GM21526 (cell line): Measurements from ENCODE around the gene PIK3R5.

Source experiments
- ATAC-seq: cut with Tn5 transposase; IDR thresholded peaks from one replicate; pipeline ENCODE4 v1.9.1; 2021; ENCODE audit warnings: moderate library complexity; ENCODE audit not compliant: unreplicated experiment, low FRiP score

Gene PIK3R5

DNA sequence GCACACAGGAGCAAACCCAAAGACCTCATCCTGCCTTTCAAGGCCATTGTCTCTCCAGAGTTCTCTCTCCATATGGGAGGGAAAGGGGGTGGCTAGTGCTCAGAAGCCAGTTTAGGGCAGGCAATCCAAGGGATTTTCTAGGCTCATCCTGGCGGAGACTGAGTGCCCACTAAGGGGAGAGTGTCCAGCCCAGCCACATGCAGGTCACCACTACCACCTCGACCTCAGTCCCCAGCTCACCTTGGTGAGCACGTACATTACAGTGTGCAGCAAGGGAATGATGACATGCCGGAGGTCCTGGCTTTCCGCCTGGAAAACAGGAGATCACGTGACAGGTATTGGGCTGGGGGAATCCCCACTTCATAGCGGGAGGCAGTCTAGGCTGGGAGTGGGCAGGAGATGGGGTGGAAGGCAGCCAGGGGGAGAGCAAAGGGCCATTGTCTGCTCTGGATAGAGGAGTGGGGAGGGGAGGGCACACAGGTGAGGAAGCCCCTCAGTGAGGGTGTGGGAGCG, 127.9 kb downstream of the PIK3R5 start:
- no peak for ATAC-seq

DNA sequence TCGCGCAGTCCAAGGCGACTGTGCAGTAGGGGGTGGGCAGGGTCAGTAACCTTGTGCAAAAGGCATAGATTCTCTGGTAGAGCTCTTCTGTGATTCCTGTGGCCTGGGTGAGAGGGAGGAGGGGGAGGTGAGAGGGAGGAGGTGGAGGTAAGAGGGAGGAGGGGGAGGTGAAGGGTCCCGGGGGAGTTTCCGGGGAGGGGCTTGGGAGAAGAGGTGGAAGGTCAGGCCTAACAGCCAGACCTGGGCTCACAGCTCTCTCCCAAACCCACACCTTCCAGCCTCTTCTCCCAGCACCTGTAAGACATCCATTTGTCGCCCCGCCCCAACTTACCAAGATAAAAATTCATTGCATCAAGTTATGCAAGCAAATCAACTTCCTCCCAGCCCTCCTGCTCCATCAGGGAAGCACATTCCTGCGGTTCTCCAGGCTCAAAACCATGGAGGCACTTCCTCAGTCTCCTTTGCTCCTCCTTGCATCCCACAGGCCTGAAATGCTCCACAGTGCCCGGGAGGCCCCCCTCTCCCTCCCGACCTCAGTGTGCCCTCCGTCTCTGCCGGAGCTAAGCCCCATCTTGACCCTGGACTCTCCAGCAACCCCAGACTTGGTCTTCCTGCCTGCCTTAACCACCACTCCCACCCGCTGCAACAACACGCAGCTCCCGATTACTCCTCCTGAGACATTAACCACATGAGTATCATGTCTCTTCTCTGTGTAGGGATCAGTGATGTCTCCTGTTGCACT, 128.5 kb downstream of the PIK3R5 start:
- ATAC-seq = no peak

DNA sequence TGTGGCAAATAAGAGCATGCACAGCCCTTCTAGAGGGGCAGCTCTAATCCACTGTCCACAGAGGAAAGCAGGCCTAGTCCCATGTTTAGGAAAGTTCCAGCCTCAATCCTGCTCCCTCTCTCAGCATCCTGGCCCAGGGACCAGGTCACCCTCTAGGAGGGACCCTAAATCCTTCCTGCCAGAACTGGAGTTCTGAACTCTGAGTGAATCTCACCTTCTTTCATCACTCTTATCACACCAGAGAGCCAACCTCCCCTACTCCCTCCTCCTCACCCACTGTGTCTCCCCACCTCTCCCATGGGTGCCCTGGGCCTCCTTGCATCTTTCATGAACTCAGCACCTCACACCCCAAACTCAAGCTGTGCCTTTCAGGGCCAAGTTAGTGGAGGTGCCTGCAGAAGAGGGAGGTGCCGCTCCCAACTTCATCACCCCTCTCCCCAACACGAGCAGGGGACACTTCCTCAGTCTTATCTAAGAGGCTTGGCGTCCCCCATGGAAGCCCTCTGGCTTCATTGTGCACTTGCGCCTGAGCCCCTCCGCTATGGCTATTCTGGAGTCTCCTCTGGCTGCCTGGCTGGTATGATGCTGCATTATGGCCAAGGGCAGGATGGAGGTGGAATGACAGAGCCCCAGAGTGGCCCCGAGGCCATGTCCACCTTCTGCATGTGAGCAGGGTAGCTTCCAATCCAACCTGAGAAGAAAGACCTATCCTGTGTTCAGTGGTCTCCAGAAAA, 129.7 kb downstream of the PIK3R5 start:
- ATAC-seq = no peak

DNA sequence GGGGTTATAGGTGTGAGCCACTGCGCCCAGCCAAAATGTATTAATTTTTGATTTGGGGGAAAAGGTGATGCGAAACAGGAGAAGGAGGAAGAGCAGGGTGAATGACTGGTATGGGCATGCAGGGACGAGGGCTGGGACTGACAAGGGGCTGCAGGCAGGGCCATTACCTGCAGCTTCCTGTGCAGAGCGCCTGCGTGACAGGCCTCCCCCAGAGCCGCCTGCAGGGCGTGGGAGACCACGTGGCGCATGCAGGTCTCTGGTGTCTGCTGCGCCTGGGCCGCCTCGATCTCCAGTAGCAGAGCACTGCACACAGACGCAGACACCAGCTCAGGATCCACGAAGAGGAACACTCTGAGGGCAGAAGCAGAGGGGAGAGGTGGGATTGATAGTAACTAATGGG, 130.4 kb downstream of the PIK3R5 start:
- ATAC-seq = no peak

DNA sequence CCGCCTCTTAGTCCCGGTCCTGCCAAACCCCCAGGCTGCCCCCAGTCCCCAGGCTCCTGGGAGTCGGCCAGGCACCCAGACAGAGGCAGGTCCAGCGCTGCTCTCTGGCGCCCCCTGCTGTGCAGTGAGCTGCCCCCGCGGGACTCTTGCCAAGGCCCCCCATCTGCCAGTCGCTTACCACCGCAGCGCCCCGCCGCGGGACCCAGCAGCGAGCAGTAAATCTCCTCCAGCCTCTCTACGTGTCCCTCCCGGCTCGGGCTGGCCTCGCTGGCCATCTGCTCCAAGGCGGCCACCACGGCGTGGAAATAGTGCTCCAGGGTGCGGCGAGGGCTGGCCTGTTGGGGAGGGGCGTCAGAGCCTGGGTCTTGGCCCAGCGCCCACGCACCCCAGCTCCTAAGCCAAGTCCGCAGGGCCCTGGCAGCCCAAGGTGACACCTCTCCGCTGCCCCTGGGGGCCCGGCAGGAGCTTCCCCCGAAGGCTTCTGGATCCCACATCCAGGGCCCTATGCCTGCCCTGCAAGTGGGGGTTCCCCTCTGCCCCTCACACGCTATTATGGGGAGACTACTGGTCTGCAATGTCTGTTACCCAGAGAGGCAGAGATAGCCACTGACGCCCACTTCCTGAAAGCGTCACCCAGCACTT, 132.7 kb downstream of the PIK3R5 start:
- ATAC-seq = no peak

DNA sequence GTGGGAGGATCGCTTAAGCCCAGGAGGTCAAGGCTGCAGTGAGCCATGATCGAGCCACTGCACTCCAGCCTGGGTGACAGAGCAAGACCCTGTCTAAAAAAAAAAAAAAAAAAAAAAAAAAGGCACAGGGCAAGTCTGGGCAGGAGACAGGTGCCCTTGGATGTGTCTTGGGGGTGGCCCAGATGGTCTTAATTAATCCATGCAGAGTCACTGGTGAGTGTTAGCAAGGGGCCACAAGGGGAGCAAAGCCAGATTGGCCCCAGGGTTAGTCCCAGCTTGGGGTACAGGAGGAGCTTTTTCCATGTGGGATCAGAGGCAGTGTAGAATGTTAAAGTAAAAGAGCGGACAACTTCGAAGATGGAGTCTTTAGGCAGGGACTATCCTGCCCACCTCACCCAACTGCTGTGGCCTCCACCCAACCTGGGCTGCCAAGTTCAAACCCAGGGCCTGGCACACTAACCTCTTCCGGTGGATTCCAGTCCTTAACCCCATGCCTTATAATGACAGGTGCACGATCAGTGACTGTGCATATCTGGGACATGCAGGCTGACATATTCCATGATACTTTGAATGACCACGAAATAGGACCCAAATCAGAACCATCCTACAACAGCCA, 134.2 kb downstream of the PIK3R5 start:
- no peak for ATAC-seq

DNA sequence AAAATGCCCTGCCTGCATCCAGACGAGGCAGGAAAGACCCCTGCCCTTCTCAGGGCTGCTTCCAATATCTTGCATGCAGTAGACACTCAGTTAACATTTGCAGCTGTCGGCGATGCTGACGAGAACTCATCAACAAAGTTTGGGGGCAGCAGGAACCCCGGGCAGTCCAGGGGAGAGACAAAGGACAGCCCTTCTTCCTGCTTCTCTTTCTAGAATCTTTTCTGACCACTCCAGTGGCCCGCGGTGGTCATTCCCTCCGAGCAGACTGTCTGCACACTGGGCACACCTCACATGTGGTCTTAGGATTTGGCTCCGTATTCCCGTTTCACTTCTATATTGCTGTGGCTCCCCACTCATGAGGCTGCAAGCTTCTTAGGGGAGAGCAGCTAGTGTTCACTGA, 135.4 kb downstream of the PIK3R5 start:
- no peak for ATAC-seq

DNA sequence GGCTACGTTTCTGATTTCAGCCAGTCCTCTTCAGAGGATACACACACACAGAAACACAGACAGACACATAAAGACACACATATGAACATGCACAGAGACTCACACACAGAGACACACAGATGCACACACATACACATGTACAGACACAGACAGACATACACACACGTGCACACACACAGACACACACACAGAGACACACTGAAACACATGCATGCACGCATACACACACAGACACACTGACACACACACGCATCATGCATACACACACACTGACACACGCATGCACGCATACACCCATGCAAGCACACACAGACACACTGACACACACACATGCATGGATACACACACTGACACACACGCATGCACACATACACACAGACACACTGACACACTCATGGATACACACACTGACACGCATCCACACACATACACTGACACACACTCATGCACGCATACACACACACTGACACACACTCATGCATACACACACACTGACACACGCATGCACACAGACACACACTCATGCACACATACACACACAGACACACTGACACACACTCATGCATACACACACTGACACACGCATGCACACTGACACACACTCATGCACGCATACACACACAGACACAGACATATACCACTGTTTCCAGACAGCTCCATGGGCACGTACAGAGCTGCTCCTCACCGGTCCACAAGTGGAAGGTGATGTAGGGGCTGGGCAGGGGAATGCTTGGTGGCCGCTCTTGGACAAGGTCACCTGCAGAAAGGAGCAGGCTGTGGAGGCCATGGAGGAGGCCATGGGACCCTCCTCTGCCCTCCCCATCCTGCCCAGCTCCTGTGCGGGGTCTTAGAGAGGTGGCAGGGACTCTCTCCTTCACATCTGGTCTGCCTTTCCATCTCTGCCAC, 136.2 kb downstream of the PIK3R5 start:
- ATAC-seq = no peak
